Measurements from ENCODE around the gene SLC22A4. TPM values are rescaled to one million over a fixed set of nuclear protein-coding genes. Genes with fewer than 3 reads are reported as not detected.

SLC22A4 gene
- total RNA-seq, 1 experiment from 2014 or later = 0.72 TPM

- peak; percentile 77 for DNase-seq
- H3K27me3 ChIP-seq (ENCODE audit: insufficient read depth, low read length) = no peaks in the 10 kb centered on the region
- peak; percentile 81 for TF ChIP-seq CTCF (conservative IDR thresholded peaks at IDR 0.05)
- H3K18ac ChIP-seq (ENCODE audit: insufficient read length, low read depth, low read length) = no peak overlapping the region
- H3K4ac ChIP-seq (ENCODE audit: low read depth, low read length) = no peak overlapping the region
- no peaks in the 10 kb centered on the region for H3K23me2 ChIP-seq (ENCODE audit: insufficient read length, low read depth, low read length, poor library complexity, severe bottlenecking)
- no peaks in the 10 kb centered on the region for H3K9me3 Mint-ChIP-seq
- no peak overlapping the region for H4K8ac ChIP-seq (replicated peaks; ENCODE audit: insufficient read length, low read depth, low read length)
- H3K4me1 ChIP-seq (ENCODE audit: insufficient read depth, low read length) = no peaks in the 10 kb centered on the region
- H2BK12ac ChIP-seq (ENCODE audit: insufficient read length, low read depth, low read length) = no peak overlapping the region
- no peak overlapping the region for H3K9ac ChIP-seq (ENCODE audit: extremely low read depth, insufficient read length, low read length)
- H2AFZ ChIP-seq (ENCODE audit: low read length) = no peak overlapping the region
- no peaks in the 10 kb centered on the region for H3K79me2 ChIP-seq (ENCODE audit: insufficient read depth, low read length)
- no peak overlapping the region for H2BK5ac ChIP-seq (ENCODE audit: insufficient read length, low read length)
- no peaks in the 10 kb centered on the region; a peak in 1 of 7 replicates for H3K36me3 Mint-ChIP-seq (ENCODE audit: insufficient read depth in 1 of 3, low read depth in 3 of 3)
- H3K4me2 ChIP-seq (ENCODE audit: insufficient read depth, insufficient read length, low read length) = no peak overlapping the region
- H3T11ph ChIP-seq (ENCODE audit: low read length) = no peak overlapping the region
- no CpG with 5 or more reads among the region's 10 CpGs for WGBS (ENCODE audit: extremely low coverage, insufficient read length, low lambda C conversion rate)
- H3K27ac ChIP-seq (ENCODE audit: insufficient read length, low read depth, low read length) = no peak overlapping the region
- no peak overlapping the region for H2AK5ac ChIP-seq (ENCODE audit: insufficient read length, low read length)
- H4K5ac ChIP-seq (ENCODE audit: insufficient read length, low read depth, low read length) = no peak overlapping the region
- no peak overlapping the region for H3K4me3 Mint-ChIP-seq
- no peak overlapping the region for H3K56ac ChIP-seq (ENCODE audit: insufficient read length, low read depth, low read length)
- peaks cover 8 to 11% of the 10 kb centered on the region in 2 experiments for H3K4me1 Mint-ChIP-seq
- no peaks in the 10 kb centered on the region for H4K20me1 ChIP-seq (ENCODE audit: control insufficient read depth, insufficient read depth, insufficient read length)
- H2BK20ac ChIP-seq (ENCODE audit: low read depth, low read length, poor library complexity, severe bottlenecking) = no peak overlapping the region
- H4K91ac ChIP-seq (ENCODE audit: insufficient read length, low read depth, low read length) = no peak overlapping the region
- H3K79me1 ChIP-seq (ENCODE audit: insufficient read depth, low read depth, low read length, poor library complexity, severe bottlenecking) = no peaks in the 10 kb centered on the region
- no peaks in the 10 kb centered on the region for H3K27me3 Mint-ChIP-seq (ENCODE audit: low read depth)
- H3K14ac ChIP-seq (ENCODE audit: insufficient read depth, low read length) = no peak overlapping the region
- H2BK120ac ChIP-seq (ENCODE audit: low read depth, low read length, poor library complexity, severe bottlenecking) = no peak overlapping the region
- peak overlapping the region in 2 of 3 experiments; percentile 52 to 90; a peak in 2 of 7 replicates for H3K27ac Mint-ChIP-seq
- H3K23ac ChIP-seq (ENCODE audit: insufficient read length, low read depth, low read length) = no peak overlapping the region
- H2BK15ac ChIP-seq (ENCODE audit: low read depth, low read length) = no peak overlapping the region
- no peaks in the 10 kb centered on the region for H3K9me3 ChIP-seq (ENCODE audit: control insufficient read depth, low read depth, low read length)
These were observed 92.6 kb downstream of the SLC22A4 start for GRCh38 chr5:132386644-132387286.

Data from H9 (cell line).